GM11168 (cell line): ENCODE measurements around the gene SUB1.
"Not testable (repeated sequence)": the region's sequence is repeated elsewhere in the genome, so short reads cannot be mapped to it uniquely, and the experiment has no call there.

Experiments used
- in situ Hi-C: fragments of 300-500 bp; cut with MboI; formaldehyde crosslinking; loops from one replicate; pipeline ENCODE4 v1.12.0; 2022; ENCODE audit warnings: low sequenced_read_pairs; ENCODE audit not compliant: unreplicated experiment

SUB1 gene

DNA sequence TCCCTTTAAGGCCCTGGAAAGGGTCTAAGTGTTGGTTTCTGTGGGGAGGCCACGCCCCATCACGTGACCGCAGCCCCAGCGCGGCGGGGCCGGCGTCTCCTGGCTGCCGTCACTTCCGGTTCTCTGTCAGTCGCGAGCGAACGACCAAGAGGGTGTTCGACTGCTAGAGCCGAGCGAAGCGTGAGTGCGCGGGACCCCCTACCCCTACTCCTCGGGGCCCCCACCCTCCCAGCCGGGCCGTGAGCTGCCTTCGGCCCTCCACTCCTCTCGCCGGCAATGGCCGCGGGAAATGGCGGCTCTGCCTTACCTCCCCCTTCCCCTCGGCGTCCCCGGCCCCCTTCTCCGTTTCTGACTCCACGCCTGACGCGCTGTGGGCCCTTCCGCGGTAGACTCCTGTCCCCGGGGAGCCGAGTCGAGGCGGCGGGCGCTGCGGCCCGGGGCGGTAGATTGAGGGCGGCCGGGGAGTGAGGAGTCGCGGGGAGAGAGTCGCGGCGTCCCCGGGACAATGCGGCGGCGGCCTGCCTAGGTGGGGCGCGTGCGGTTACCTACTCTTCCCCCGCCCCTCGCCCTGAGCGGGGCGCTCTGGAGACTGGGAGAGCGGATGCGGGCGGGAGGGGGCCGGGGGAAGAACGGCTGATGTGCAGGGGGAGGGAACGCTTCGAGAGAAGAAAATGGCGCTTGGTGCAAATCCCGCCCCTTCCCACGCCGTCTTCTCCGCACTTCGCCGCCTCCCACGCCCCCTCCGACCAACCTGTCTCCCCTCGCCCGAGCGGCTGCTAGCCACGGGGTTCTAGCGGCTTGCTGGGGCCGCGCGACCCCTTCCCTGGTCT lies at the start of gene SUB1:
Gene SUB1 (plus strand): TSS at position 112 of the 830 bp plus-strand sequence. CDS start 2,956 bp downstream, outside the sequence.
- in situ Hi-C loops = no loop called here

- in situ Hi-C loops = no loop called here
These were observed 49.1 kb upstream of the SUB1 start for GRCh38 chr5:32536246-32536645.

GRCh38 chr5:32537437-32538029 lies 47.8 kb upstream of the SUB1 start:
- in situ Hi-C loops = not testable (repeated sequence)

DNA sequence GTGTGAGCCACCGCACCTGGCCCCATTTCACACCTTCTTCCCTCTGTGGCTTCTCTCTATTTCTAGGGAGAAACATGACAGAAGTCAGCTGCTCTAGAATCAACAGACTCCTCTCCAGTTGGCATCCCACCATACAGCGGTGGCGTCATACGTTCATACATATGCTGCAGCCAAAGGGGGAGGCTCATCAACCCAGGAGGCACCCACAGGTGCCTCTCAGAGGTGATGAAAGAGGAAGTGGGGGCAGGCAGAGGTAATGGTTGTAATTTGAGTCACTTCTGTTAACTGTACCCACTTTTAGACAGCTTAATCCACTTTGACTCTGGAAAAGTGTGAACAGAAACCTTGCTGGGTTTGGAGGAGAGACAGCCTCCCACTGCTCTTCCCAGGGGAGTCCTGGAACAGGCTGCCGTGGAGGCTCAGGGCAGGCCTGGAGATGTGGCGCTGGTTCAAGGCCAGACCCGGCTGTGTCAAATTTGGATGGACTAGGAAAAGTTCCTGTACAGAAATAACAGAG lies 47.3 kb upstream of the SUB1 start:
- in situ Hi-C loops = no loop called here

GRCh38 chr5:32539981-32540845 lies 45.1 kb upstream of the SUB1 start:
- in situ Hi-C loops = no loop called here

GRCh38 chr5:32541241-32541640 lies 44.1 kb upstream of the SUB1 start:
- in situ Hi-C loops = no loop called here

GRCh38 chr5:32542216-32543059 lies 42.9 kb upstream of the SUB1 start:
- in situ Hi-C loops = no loop called here

DNA sequence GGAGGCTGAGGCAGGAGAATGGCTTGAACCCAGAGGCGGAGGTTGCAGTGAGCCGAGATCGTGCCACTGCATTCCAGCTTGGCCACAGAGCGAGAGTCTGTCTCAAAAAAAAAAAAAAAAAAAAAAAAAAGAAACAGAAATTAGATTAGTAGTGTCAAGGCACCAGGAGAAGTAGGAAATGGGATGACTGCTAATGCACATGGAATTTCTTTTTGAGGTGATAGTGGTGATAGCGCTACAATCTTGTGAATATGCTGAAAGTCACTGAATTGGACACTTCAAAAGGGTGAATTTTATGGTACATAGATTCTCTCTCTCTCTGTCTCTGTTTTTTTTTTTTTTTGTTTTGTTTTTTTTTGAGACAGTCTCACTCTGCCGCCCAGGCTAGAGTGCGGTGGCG lies 42.1 kb upstream of the SUB1 start:
- in situ Hi-C loops = no loop called here

DNA sequence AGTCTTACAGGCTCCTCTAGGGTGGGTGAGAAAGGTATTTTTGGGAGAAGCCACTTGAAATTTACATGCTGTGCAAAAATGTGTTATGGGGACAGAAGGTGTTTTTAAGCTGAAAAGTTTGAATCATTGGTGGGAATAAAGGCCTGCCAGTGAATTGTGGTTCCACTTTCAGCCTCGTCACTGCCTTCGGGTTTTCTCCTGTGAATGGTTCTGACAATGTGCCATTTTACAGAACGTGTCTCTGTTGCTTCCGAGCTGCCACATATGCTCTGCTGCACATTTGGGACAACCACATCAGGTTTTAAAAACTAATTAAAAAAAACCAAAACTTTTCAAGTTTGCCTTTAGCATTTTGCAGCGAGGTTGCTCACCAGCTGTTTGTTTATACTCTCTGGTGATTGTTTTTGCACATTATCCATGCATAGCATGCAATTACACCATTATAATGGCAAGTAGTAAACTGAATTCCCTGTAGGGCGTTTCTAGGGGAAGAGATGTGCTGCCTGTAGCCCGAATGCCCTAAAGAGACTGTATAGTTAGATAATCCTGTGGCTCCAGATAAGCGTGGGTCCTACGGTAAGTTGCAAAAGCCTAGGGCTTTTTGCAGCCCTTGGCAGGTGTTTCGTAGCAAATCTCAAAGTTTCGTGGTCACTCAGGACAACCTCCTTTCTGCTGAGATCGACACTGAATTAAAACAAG lies 40.1 kb upstream of the SUB1 start:
- in situ Hi-C loops = loop anchor here (5.0 kb wide), 1 partner anchor 37 kb away; no protein-coding TSS in a partner anchor

DNA sequence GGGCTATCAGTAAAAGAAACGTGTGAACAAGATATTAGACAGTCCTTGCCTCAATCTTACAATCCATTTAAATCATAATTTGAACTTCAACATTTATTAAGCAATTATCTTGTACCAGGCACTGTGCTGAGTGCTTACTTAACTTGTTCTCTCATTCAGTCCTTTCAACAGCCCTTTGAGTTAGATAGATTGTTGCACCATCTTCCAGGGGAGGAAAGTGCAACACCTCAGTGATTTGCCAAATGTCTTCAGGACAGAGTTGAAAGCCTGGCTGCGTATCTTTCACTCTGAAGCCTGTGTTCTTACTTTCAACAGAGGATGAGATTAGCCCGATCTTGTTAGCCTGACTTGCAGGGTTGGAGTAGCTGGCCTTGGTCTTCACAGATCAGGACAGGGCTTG lies 34.2 kb upstream of the SUB1 start:
- in situ Hi-C loops = no loop called here

DNA sequence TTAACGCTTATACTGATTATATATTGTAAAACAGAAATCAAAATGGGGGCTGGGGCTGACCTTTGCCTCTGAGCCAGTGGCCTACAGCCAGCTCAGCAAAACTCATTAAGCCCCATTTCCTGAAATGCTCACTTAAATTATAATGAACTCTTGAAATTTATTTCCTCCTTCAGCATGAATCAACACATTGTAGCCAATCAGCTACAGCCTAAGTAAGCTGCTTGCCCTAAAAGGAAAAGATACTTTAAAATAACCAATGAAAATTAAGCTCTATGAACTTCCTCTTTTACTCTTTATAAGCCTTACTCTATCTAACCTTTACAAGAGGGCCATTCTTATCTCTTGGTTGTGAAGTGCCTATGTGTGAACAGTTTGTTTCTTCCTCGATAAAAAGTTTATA lies 33.5 kb upstream of the SUB1 start:
- in situ Hi-C loops = no loop called here

DNA sequence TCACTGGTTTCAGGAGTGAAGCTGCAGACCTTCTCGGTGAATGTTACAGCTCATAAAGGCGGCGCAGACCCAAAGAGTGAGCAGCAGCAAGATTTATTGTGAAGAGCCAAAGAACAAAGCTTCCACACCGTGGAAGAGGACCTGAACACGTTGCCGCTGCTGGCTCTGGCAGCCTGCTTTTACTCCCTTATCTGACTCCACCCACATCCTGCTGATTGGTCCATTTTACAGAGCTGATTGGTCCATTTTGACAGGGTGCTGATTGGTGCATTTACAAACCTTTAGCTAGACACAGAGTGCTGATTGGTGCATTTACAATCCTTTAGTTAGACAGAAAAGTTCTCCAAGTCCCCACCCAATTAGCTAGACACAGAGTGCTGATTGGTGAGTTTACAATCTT lies 32.9 kb upstream of the SUB1 start:
- in situ Hi-C loops = not testable (repeated sequence)

DNA sequence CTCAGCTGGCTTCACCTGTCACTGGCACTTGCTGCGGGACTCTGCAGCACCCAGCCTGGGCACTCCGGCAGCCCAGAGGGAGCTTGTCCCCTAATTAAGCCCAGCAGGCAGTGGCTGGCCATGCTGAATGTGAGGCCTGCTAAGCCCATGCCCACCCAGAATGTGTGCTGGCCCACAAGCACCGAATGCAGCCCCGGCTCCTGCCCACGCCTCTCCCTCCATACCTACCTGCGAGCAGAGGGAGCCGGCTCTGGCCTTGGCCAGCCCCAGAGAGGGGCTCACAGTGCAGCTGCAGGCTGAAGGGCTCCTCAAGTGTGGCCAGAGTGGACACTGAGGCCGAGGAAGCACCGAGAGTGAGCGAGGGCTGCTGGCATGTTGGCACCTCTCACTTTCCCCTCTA lies 32.4 kb upstream of the SUB1 start:
- in situ Hi-C loops = no loop called here

- in situ Hi-C loops = not testable (repeated sequence)
These were observed 31.1 kb upstream of the SUB1 start for GRCh38 chr5:32554181-32554780.

DNA sequence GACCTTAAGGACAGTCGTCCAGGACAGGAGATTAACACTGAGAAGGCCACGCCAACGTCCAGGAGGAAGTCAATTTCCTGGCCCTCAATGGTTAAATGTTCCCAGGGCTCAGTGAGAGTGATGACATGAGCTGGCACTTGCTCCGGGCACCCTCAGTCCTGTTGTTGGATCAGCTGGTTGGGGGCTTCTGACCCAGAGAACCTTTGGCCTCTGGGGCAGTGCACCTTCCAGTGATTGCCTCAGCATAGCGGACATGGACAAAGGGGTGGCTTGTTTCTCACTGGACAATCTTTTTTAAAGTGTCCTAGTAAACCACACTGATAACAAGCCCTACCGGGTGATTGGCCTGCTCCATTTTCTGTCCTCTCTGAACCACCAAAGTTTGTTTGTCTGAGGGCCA lies 28.8 kb upstream of the SUB1 start:
- in situ Hi-C loops = not testable (repeated sequence)

GRCh38 chr5:32559411-32559810 lies 25.9 kb upstream of the SUB1 start:
- in situ Hi-C loops = no loop called here

DNA sequence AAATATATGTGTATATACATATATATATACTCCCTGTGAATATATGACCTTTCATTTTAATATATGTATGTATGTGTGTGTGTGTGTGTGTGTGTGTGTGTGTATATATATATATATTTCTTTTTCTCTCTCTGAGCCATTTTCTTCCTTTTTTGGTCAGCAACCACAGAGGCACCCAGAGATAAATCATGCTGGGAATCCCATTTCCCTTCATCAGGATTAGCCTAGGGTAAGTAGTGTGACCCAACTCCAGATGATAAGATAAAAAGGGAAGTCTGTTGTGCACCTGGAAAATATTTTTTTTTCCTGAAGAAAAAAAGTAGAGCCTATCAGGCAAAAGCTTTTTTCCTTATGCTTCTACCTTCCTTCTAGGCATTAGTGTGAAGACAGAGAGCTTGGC lies 25.4 kb upstream of the SUB1 start:
- in situ Hi-C loops = no loop called here

- in situ Hi-C loops = no loop called here
These were observed 23.3 kb upstream of the SUB1 start for GRCh38 chr5:32562056-32562455.

- in situ Hi-C loops = no loop called here
These were observed 22.5 kb upstream of the SUB1 start for GRCh38 chr5:32562843-32563242.
